ENCODE data around the gene ARMC2.

Gene ARMC2

GRCh38 chr6:108996208-108996607 is 148.0 kb downstream of the ARMC2 start:
- no peak for DNase-seq

DNA sequence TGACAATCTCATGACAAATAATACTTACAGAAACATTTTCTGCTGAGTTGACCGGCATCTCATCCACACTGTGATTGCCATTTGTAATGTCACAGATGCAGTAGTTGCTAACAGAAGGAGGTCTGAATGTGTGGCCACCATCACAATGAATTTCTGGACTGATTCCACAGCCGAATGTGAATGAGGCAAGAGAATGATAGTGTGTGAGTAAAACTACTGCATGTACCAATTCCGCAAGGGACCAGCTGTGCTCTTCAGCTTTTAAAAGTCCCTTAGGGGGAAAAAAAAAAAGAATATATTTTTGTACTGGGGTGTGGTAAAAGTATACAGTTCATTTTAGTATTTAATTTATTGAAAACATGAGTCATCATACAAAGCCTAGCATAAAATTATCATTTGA is 150.3 kb downstream of the ARMC2 start:
- DNase-seq, result no peak

GRCh38 chr6:108999428-108999827 is 151.2 kb downstream of the ARMC2 start:
- DNase-seq, result no peak

- no peak for DNase-seq
These were observed 152.1 kb downstream of the ARMC2 start for GRCh38 chr6:109000289-109000688.

DNA sequence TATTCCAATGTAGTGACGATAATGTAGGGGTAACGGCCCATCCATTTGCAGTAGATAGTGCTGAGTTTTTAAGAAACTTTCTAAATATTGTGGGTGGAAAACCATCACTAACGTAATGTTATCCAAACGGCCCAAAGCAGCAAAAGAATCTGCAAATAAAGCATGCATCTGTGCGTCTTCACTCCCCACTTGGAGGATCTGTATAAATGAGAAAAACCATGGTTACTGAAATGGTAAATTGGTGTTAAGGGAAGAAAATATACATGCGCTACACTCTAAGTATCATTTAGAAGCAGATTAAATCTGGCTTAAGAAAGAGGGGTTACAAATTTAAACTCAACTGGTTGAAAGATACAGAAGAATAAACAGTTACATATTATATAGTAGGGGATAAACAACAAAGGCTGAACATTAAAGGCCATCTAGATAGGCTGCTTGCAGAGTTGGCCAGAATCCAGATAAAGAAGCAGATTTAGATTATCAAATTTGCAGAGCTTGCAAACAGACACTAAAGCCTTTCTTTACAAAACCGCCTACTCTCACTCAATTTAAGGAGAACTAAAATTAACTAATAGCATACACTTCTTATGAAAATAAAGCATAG is 153.2 kb downstream of the ARMC2 start:
- DNase-seq, result no peak

GRCh38 chr6:109002051-109002697 is 154.0 kb downstream of the ARMC2 start:
- DNase-seq, result no peak

GRCh38 chr6:109002882-109003281 is 154.7 kb downstream of the ARMC2 start:
- DNase-seq, result no peak

DNA sequence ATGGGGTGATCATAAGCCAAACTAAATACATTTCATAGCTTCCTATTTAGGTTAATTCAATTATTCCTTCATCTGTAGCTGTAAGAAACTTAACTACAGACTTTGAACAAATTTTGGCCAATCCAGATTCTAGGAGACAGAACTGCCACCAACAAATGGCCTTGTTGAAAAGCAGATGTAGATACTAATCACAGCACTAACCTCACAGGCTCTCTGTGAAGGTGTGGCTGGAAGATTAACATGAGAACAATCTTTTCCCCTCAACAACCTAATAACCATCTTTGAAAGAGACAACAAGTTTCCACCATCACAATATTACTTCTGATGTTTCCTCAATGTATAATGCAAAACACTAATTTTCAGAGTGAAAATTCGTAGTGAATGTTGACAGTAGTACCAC is 158.6 kb downstream of the ARMC2 start:
- no peak for DNase-seq

DNA sequence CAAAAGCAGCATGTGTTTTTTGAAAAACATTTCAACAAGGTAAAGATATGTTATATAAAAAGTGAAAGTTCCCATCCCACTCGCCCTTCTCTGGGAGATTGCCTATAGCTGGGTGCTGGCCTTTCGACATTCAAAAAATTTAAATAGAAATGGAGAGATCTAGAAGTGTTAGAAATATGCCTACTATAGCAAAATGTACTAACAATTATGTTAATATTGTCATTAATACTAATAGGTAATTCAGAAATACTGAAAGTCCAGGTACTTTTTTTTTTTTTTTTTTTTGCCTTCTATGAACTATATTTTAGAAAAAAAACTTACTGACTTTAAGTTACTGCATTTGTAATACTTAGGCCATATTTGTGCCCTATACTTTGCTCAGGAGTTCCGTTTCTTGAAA is 159.3 kb downstream of the ARMC2 start:
- DNase-seq, result no peak

DNA sequence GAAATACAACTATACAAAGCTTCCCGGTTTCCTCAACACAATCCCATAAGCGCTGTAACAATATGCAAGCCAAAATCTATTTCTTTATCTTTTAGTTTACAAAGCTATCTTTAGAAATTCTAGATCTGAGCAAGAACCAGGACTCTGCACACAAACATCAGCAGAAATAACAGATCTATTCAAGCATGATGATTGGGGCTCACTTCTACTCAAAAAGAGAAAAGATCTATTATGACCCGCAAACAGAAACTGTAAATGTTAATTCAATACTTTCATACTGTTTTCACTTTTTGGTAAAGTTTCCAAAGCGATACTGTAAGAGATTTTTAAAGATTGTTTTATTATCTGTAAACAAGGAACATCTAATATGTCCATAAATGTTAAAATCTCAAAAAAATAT is 159.8 kb downstream of the ARMC2 start:
- DNase-seq, result no peak

GRCh38 chr6:109008537-109009235 is 160.5 kb downstream of the ARMC2 start:
- DNase-seq, result peak; percentile 18

- peak; percentile 91 for DNase-seq
These were observed 161.2 kb downstream of the ARMC2 start for GRCh38 chr6:109009236-109009961.

DNA sequence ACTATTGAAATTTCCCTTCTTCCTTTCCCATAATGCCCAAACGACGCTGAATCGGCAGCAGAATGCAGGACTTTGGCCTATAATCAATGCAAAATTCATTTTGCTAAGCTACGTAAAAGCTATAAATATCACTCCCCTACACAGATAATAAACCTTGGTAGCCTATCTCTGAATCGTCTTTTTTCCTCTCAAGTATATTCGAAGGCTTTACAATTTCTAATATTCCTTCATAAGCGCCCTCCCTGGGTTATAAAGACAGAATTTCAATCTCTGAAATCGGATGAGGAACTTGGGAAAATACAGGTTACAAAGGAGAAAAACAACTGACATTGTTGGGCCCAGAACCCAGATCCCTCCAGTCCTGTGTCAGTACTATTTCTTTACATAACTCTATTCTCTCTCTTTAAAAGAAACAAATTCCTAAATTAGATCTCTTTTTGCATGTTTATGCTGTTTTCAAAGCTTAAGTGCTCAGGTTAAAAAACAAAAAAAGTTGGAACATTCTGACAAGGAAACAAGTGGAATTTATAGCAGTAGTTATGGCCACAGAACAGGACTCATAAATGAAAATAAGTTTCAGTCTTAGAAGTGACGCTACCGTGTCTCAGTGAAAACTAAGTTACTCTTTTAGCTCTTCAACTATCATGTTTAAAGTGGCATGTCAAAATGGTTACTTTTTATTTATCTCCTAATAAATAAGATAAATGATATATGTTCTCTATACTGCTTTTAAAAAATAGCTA is 161.9 kb downstream of the ARMC2 start:
- no peak for DNase-seq

DNA sequence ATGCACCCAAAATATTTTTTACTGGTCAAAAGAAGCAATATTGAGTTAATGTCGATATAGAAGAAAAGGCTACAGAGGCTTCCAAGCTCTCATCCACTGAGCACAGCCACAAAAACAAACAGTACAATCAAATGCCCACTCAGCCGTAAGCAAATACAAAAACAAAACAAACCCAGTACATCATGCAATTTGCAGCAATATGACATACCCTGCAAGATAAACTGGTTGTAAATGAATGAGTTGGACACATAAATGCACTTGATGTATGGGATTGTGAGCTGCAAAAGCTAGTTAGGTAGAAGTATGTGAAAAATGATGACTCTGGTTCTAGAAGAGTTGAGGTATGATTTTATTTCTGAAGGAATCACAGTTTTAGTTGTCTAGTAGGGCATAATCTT is 162.5 kb downstream of the ARMC2 start:
- DNase-seq, result no peak

DNA sequence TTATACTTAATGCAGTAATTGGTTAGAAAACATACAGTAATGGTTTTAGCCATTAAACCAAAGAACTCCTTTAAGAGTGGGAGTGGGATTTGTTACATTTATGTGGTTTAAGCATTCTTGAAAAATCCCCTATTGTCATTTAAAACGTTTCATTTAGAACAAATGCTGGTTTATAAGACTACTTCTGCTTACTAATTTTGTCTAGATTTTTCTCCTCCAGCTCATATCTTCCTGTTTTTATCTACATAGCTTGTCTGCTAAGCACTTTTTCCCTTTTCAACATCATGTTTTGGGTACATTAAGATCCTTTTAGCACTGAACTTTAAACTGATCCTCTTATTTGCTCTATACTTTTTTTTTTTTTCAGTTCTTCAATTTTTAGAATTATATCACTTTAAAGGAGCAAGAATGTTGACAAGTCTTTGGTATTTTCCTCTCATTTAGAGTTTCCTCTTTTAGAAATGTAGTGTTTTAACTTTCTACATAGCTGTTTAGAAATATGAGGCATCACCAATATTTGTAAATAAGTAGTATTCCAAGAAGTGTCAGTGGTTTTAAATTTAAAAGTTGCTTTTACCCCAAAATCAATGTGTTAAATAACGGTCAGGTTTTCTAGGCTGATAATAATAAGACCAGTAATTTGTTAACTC is 165.6 kb downstream of the ARMC2 start:
- no peak for DNase-seq

DNA sequence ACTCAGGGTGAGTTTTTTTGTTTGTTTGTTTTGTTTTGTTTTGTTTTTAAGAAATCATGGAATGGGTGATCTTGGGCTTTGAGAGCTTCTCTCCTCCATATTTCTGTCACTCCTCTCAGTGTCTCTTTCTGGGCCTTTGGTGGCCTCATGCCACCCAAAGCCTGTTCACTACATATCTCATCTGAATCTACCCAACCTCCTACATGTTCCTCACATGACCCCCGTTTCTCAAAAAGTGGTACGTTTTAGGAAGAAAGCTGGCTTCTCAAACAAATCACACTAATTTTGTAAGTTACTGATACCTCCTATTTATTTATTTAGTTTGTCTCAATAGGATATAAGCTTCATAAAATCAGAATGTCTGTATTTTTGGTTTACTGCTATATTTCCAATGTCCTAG is 166.4 kb downstream of the ARMC2 start:
- no peak for DNase-seq

GRCh38 chr6:109015176-109015575 is 167.0 kb downstream of the ARMC2 start:
- DNase-seq, result no peak

- DNase-seq, result no peak
These were observed 171.7 kb downstream of the ARMC2 start for GRCh38 chr6:109019911-109020310.

DNA sequence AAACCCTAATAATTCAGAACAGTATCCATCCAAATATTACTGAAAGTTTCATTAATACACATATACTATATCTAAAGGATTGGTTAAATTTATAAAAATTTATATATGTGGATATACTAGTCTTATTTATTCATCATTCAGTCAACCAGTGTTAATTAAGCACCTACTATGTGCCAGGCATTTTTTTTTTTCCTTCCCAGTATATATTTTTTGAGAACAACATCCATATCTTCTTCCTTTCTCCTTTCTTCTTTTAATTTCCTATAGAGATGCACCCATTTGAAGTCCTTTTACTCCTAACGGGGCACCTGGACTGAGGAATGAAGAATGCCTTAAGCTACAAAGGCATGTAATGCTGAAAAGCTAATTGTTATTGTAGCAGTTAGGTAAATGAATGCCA is 173.6 kb downstream of the ARMC2 start:
- no peak for DNase-seq

DNA sequence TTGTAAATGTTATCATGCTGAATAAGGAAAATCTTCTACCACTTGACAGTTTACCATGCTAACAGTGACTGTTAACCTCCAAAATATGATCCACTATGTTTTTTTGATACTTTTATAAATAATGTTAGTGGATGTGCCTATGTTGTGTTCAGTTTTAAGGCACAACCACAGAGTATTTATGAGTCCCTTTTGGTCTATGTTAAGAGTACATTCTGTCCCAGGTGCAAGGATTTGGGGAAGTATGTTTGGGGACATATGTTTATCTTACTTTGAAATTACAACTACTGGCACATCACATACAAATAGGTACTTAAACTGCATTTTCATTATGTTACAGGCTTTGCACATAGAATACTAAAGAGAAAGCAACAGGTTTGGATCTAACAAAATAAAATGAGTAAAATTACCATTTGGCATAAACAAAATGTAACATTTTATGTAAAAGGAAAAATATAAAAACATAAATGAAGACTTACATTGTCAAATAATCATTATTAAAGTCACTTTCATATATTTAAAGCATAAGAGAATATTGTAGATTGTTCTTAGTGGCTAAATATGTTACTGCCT is 175.2 kb downstream of the ARMC2 start:
- DNase-seq, result no peak

Measured in CD4-positive, alpha-beta T cell treated with Interleukin-15 for 1 hour (primary cell).